Natural killer cell (primary cell): ENCODE measurements around the gene ARHGDIG. TPM values are rescaled to one million over a fixed set of nuclear protein-coding genes. Genes with fewer than 3 reads are reported as not detected.

ENCODE experiments used
- ATAC-seq, 3 donors: fragments of 150-1000 bp in 2 of 3; fragments of 200-7000 bp in 1 of 3; cut with Tn5 transposase; 1 replicate in 1 of 3; 2 replicates in 2 of 3; pipeline ENCODE4 v1.10.0; 2021; ENCODE audit warnings: mild to moderate bottlenecking in 2 of 3, moderate library complexity in 2 of 3
- DNase-seq, 2 donors: peaks; one replicate each; pipeline versions ENCODE4 v3.0.0 to v3.0.0-alpha.2; 2013 to 2021; ENCODE audit warnings: mixed read lengths in 1 of 2
- H3K27ac ChIP-seq: one replicate; pipeline ENCODE4 v1.5.1; 2013; ENCODE audit warnings: mild to moderate bottlenecking, low read length
- H3K27me3 ChIP-seq: one replicate; pipeline ENCODE4 v1.6.1; 2013; ENCODE audit warnings: low read length; ENCODE audit not compliant: control insufficient read depth, insufficient read depth
- H3K36me3 ChIP-seq: one replicate; pipeline ENCODE4 v1.6.1; 2013; ENCODE audit warnings: low read length; ENCODE audit not compliant: control insufficient read depth, insufficient read depth
- H3K4me1 ChIP-seq: one replicate; pipeline ENCODE4 v1.6.1; 2013; ENCODE audit warnings: low read length; ENCODE audit not compliant: control insufficient read depth, insufficient read depth
- H3K4me3 ChIP-seq: one replicate; pipeline ENCODE4 v1.5.1; 2013; ENCODE audit warnings: low read length
- H3K9me3 ChIP-seq: one replicate; pipeline ENCODE4 v1.6.1; 2013; ENCODE audit warnings: low read length; ENCODE audit not compliant: control insufficient read depth, insufficient read depth
- H3K27ac Mint-ChIP-seq, 2 donors: one replicate each; pipeline ENCODE4 v1.8.0; 2022; ENCODE audit warnings: mild to moderate bottlenecking in 2 of 2, mixed read lengths in 2 of 2, moderate library complexity in 1 of 2
- H3K27me3 Mint-ChIP-seq, 2 donors: one replicate each; pipeline ENCODE4 v1.8.0; 2022; ENCODE audit warnings: low read depth in 2 of 2, mixed read lengths in 2 of 2
- H3K36me3 Mint-ChIP-seq: one replicate; pipeline ENCODE4 v1.8.0; 2022; ENCODE audit warnings: mixed read lengths
- H3K4me1 Mint-ChIP-seq, 2 donors: one replicate each; pipeline ENCODE4 v1.8.0; 2022; ENCODE audit warnings: mixed read lengths in 2 of 2
- H3K4me3 Mint-ChIP-seq: one replicate; pipeline ENCODE4 v1.8.0; 2022; ENCODE audit warnings: mild to moderate bottlenecking, moderate library complexity, mixed read lengths
- H3K9me3 Mint-ChIP-seq, 2 donors: one replicate each; pipeline ENCODE4 v1.8.0; 2022; ENCODE audit warnings: mixed read lengths in 2 of 2
- WGBS: methylation state at CpG from one replicate; pipeline ENCODE4 v1.1.7; 2013; ENCODE audit warnings: missing lambda C conversion rate; ENCODE audit not compliant: insufficient coverage; 5-methylcytosine and 5-hydroxymethylcytosine counted together
- intact Hi-C: fragments of 100-400 bp; cut with micrococcal nuclease; formaldehyde crosslinking; loops from one replicate; pipeline ENCODE4 v1.14.2; 2022
- total RNA-seq, 4 donors: library from RNA; stranded (reverse); fragments of 120-200 nt in 1 of 4; gene quantifications; one replicate each; pipeline versions ENCODE4 v1.2.3 to v1.2.4, GENCODE V29; 2013 to 2022
- TF ChIP-seq, protein P1 (sequence below): fragments of 200-600 bp; IDR thresholded peaks from one replicate; pipeline ENCODE4 v1.8.0; 2022; ENCODE audit warnings: antibody characterized with exemption

The ARHGDIG gene
- total RNA-seq, 3 donors from 2014 or later (not counting 1 experiment from before 2014, with no cell fraction given), result 0.49 to 1.4 TPM; not detected in 1

DNA sequence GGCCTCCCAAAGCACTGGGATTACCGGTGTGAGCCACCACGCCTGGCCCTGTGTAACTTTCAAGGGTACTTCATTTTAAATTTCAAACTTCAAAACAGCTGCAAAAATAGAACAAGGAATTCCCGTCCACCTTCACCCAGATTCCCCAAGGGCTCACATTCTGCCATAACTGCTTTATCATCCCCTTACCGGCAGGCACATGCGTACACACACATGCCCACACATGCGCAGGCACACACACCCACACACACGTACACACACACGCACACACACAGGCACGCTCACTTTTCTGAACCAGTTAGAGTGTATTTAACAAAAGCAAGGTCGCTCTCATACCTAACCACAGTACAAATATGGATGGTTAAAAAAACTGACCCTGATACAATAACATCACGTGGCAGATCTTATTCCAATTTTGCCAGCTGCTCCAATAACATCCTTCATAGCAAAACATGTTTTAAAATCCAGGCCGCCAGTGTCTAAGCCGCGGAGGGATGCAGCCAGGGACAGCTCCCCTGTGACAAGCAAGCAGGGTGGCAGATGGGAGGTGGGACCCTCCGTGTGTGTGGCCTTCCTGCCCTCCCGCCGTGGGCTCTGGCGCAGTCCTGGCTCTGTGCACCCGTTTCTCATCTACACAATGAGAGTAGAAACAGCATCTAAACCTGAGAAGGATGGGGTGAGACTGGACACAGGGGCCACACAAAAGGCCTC lies 25.7 kb downstream of the ARHGDIG start:
- H3K4me3 ChIP-seq, result no peak overlapping the region
- no peak overlapping the region for H3K27ac ChIP-seq
- intact Hi-C loops, result loop anchor here (5.0 kb wide), 1 partner anchor 46 kb away; the partner anchor contains the start of gene AXIN1
- peak overlapping the region; percentile 81 to 89 for H3K27ac Mint-ChIP-seq
- H3K4me3 Mint-ChIP-seq, result peak overlapping the region; percentile 75
- H3K27me3 ChIP-seq, result no peaks in the 10 kb centered on the region
- H3K9me3 ChIP-seq, result no peaks in the 10 kb centered on the region
- DNase-seq (no peak), ATAC-seq (no peak)
- H3K4me1 Mint-ChIP-seq, result peaks cover 48 to 52% of the 10 kb centered on the region in 2 donors
- H3K9me3 Mint-ChIP-seq, result no peaks in the 10 kb centered on the region
- peaks cover 51% of the 10 kb centered on the region for H3K4me1 ChIP-seq
- H3K36me3 ChIP-seq, result peaks cover 45% of the 10 kb centered on the region
- TF ChIP-seq, protein P1, sequence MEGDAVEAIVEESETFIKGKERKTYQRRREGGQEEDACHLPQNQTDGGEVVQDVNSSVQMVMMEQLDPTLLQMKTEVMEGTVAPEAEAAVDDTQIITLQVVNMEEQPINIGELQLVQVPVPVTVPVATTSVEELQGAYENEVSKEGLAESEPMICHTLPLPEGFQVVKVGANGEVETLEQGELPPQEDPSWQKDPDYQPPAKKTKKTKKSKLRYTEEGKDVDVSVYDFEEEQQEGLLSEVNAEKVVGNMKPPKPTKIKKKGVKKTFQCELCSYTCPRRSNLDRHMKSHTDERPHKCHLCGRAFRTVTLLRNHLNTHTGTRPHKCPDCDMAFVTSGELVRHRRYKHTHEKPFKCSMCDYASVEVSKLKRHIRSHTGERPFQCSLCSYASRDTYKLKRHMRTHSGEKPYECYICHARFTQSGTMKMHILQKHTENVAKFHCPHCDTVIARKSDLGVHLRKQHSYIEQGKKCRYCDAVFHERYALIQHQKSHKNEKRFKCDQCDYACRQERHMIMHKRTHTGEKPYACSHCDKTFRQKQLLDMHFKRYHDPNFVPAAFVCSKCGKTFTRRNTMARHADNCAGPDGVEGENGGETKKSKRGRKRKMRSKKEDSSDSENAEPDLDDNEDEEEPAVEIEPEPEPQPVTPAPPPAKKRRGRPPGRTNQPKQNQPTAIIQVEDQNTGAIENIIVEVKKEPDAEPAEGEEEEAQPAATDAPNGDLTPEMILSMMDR, result no peak
- H3K36me3 Mint-ChIP-seq, result no peaks in the 10 kb centered on the region
- H3K27me3 Mint-ChIP-seq, result no peaks in the 10 kb centered on the region
- 94% methylated on average over 18 of the region's 19 CpGs for WGBS

DNA sequence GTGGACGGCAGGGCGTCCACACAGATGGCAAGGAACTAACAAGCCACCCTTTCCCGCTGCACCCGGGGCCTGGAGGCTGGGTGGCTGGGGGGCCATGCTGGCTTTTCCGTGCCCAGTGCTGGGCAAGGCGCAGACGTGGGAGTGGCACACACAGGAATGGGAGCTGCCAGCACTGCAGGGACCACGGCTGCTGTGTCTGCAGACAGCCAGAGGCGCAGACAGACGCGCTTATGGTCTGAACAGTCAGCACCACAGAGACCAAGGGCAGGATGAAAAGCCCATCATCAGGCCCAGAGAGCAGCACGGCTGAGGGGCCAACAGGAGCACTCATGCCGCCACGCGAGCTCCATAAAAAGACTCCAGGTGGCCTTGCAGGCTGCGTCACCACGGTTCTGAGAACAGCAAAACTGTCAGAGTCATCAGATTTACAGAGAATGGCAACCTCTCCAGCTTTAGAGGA lies 26.6 kb downstream of the ARHGDIG start:
- Histone ChIP-seq H3K4me3 (no peak overlapping the region), H3K36me3 (peaks cover 42% of the 10 kb centered on the region), H3K4me1 (peaks cover 51% of the 10 kb centered on the region), H3K27ac (no peak overlapping the region), H3K9me3 (no peaks in the 10 kb centered on the region), H3K27me3 (no peaks in the 10 kb centered on the region)
- H3K36me3 Mint-ChIP-seq, result no peaks in the 10 kb centered on the region
- 91% methylated on average over 17 of the region's 17 CpGs for WGBS
- intact Hi-C loops, result loop anchor here (5.0 kb wide), 1 partner anchor 45 kb away; the partner anchor contains the start of gene AXIN1
- peak overlapping the region; percentile 81 to 89 for H3K27ac Mint-ChIP-seq
- no peaks in the 10 kb centered on the region for H3K9me3 Mint-ChIP-seq
- H3K4me1 Mint-ChIP-seq, result peaks cover 48 to 52% of the 10 kb centered on the region in 2 donors
- ATAC-seq (no peak), DNase-seq (no peak)
- peak overlapping the region; percentile 75 for H3K4me3 Mint-ChIP-seq
- no peaks in the 10 kb centered on the region for H3K27me3 Mint-ChIP-seq
- TF ChIP-seq, protein P1, result no peak

- H3K27ac ChIP-seq, result peak overlapping the region; percentile 30
- H3K36me3 Mint-ChIP-seq, result no peaks in the 10 kb centered on the region
Measured at GRCh38 chr16:307691-308312, 27.4 kb downstream of the ARHGDIG start.

More at GRCh38 chr16:307691-308312, 27.4 kb downstream of the ARHGDIG start:
- Mint-ChIP-seq H3K27me3 (no peaks in the 10 kb centered on the region), H3K4me1 (peaks cover 48 to 52% of the 10 kb centered on the region in 2 donors), H3K4me3 (peak overlapping the region; percentile 75), H3K9me3 (no peaks in the 10 kb centered on the region), H3K27ac (peak overlapping the region; percentile 81 to 89)
- Histone ChIP-seq H3K36me3 (peaks cover 41% of the 10 kb centered on the region), H3K4me3 (no peak overlapping the region), H3K4me1 (peaks cover 51% of the 10 kb centered on the region), H3K27me3 (no peaks in the 10 kb centered on the region), H3K9me3 (no peaks in the 10 kb centered on the region)
- TF ChIP-seq, protein P1, result no peak
- ATAC-seq (peak; percentile 65 to 70 (median 68)), DNase-seq (peak; percentile 32 to 49)
- intact Hi-C loops, result loop anchor here (2.0 to 5.0 kb wide), 2 partner anchors 44 to 73 kb away; partner anchors contain the start of genes AXIN1 and FAM234A
- WGBS, result 38% methylated on average over 21 of the region's 21 CpGs
